Measurements from ENCODE around the gene TLL1.

DNA sequence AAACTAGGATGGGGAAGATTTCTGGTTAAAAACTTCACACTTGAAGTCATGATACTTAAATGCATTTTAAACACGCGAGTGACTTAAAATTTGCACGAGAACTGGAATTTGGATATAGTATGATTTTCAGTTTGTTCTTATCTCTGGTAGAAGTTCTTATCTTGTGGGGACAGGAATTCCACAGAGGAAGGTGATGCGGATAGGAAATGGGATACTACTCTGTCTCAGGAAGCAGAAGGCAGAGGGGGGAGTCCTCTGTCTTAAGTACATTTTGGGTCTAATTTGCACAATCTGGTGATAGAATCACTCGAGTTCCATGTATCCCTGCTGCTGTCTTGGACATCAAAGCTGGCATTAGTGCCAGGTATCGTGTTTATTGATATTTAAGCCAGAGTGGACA lies 53.3 kb downstream of the TLL1 start:
- TF ChIP-seq CTCF (IDR thresholded peaks at IDR 0.05): no peak
- TF ChIP-seq EP300 (IDR thresholded peaks at IDR 0.05): no peak
- no peak for TF ChIP-seq POLR2A (IDR thresholded peaks at IDR 0.05)
